Measurements from ENCODE around the gene GNPAT. TPM values are rescaled to one million over a fixed set of nuclear protein-coding genes. Genes with fewer than 3 reads are reported as not detected.

The GNPAT gene
- 10 to 100 TPM; 63.4 to 67.1 (median 65.9) TPM for polyA plus RNA-seq (ENCODE audit: insufficient read length in 3 of 3)

GRCh38 chr1:231240883-231241735 is at the start of gene GNPAT:
GNPAT (plus strand) TSS chr1:231241212; CDS start chr1:231241379, 167 bp downstream.
- DNase-seq (ENCODE audit: low read depth in 3 of 3, low spot score in 2 of 3), result peak; percentile 66 to 75 (median 67)

DNA sequence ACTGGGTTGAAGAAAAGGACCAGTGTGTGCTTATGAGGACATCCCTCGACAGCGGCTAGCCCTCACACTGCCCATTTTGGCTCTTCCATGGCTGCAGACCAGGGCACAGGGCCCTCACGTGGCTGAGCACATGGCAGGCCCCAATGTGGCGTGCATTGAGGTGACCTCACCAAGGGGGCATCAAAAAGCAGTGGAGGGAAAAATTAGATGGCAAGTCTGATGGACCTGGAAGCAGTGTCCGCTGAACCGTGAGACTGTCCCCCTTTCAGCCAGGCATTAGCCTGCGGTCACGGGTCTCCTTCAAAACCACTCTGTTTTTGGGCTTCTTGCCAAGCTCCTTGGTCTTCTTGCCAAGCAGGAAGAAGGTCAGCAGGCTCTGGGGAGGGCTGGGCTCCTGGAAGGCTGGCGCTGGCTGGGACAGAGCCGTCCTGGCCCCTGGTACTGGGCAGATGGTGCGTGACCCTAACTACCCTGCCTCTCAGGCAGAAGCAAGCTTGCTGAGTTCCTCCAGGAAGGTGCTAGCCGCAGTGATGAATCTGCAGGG is 48.3 kb upstream of the GNPAT start:
- peak in 2 of 3 donors; percentile 18 to 34 for DNase-seq (ENCODE audit: low read depth in 3 of 3, low spot score in 2 of 3)

DNA sequence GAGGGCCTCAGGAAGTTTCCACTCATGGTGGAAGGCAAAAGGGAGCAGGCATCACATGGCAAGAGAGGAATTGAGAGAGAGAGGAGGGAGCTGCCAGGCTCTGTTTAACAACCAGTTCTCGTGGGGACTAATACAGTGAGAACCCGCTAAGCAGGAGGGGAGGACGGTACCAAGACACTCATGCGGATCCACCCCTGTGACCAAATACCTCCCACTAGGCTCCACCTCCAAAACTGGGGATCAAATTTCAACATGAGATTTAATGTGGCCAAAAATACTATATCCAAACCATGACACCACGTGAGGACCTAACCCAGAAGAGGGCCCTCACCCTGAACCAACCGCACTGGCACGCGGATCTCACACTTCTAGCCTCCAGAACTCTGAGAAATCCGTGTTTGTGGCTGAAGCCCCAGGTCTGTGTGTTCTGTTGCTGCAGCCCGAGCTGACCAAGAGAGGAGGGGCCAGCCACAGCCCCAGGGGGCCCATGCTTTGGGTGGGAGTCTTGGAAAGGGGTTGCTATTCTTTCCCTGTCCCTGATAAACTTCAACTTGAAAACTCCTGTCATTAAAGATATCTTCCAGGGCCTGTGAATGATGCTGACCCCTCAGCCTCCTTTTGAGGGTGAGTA is 47.2 kb upstream of the GNPAT start:
- no peak for DNase-seq (ENCODE audit: low read depth in 3 of 3, low spot score in 2 of 3)

DNA sequence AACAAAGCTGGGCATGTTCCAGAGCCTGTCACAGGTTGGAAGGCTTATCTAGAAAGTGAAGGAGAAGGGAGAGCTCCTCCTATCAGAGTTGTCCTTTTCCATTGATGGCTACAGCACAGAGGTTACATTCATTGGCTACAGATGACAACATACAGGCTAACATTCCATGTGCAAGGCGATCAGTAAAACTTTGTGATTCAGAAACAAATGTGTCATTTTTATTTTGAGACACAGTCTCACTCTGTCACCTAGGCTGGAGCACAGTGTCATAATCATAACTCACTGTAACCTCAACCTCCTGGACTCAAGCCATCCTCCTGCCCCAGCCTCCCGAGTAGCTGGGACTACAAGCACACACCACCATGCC is 46.6 kb upstream of the GNPAT start:
- no peak for DNase-seq (ENCODE audit: low read depth in 3 of 3, low spot score in 2 of 3)

- no peak for DNase-seq (ENCODE audit: low read depth in 3 of 3, low spot score in 2 of 3)
Measured at GRCh38 chr1:231194843-231195516, 46.0 kb upstream of the GNPAT start.

GRCh38 chr1:231196307-231196706 is 44.7 kb upstream of the GNPAT start:
- no peak for DNase-seq (ENCODE audit: low read depth in 3 of 3, low spot score in 2 of 3)

DNA sequence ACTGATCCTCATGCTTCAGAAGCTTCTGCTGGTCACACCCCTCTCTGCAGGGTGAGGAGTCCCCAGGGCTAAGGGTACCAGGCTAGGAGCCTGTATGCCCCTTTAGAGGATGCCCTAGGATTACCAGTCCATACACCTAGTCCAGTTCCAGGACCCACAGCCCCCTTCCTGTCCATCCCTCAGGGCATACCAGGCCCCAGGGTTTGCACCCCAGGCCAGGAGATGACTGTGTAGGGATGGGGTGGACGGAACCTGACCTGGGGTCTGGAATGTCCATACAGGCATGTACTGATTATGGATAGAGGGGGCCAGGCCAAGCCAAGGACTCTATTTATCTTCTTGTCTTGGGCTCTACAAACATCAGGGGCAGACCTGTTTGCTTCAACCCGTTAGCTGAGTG is 44.3 kb upstream of the GNPAT start:
- no peak for DNase-seq (ENCODE audit: low read depth in 3 of 3, low spot score in 2 of 3)

DNA sequence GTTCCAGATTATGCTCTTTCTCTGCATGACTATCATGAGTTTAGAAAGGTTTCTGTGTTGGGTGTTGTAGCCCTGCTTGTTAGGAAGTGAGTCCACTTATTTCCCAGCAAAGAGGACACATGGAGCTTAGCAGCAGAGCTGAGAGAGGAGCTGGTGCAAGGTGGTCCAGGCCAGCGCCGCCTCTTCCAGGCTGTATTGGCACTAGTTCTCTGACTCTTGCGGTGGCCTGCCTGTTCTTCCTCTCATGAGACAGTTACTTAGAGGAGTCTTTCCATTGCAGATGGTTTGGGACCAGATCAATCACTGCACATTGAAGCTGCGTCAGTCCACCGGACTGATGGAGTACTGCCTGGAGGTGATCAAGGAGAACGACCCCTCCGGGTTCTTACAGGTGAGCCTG is 41.1 kb upstream of the GNPAT start:
- DNase-seq (ENCODE audit: low read depth in 3 of 3, low spot score in 2 of 3), result no peak

DNA sequence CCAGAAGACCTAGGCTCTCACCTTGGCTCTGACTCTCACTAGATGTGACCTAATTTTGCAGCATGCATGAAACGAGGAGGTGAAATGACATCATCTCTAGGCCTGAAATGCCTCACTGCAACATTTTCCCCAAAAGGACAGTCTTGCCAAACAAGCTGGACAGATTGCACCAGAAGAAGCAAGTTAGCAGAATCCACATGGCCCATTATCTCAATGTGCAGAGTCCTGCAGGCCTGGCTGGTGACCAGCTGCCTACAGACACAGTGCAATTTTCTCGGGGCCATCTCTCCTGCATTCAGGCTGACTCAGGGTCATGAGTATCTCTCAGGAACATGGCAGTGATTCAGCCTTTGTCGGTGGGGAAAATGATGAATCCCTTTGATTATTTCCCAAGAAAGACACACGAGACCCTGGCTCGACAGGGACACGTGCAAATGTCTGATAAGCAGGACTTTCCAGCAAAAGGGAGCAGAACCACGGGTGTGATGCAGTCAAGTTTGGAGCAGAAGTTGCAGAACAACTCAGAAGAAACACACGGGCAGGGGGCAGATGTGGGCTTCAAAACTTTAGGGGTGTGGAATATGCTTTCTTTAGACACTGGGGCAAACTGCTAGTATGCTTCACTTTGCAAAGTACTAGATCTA is 40.5 kb upstream of the GNPAT start:
- DNase-seq (ENCODE audit: low read depth in 3 of 3, low spot score in 2 of 3), result no peak

DNA sequence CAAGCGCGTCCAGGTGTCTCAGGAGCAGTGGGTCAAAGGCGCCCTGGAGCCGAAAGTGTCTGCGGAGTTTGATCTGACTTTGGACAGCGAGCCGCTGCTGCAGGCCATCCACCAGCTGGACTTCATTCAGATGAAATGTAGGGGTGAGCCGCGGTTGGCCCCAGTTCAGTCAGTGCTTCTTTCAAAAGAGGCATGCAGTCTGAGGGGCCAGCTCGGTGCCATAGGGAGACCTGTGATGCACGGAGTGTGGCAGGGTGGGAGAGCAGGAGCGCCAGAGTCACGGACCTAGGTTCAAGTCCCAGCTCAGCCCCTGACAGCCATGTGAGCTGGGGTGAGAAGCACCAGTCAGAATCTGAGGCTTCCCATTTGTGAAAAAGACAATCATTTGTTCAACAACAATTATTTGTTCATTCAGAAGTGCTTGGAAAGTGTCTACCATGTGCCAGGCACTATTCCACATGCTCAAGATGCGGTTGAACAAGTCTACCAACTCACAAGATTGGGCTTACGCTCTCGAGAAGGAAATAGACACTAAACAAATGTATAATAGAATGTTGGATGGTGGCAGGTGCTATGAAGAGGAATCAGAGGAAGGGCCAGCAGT is 39.5 kb upstream of the GNPAT start:
- DNase-seq (ENCODE audit: low read depth in 3 of 3, low spot score in 2 of 3), result no peak

DNA sequence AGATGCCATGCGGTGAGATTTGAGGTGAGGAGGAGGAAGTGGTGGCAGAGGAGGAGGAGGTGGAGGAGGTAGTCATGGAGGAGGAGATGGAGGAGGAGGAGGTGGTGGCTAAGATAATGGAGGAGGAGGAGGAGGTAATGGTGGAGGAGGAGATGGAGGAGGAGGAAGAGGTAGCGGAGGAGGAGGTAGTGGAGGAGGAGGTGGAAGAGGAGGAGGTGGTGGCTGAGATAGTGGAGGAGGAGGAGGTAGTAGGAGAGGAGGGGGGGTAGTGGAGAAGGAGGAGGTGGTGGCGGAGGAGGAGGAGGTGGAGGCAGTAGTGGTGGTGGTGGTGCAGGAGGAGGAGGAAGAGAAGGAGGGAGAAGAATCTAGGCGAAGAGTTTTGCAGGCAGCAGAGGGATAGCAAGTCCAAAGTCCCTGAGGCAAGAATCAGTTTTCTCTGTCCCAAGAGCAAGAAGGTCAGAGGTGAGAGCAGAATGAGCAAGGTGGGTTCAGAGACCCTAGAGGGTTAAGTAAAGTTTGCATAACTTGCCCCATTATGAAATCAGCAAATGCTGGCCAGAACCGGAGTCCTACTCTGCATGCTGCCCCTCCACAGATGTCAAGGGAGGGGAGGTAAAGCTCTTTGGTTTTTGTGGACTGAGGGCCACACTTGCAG is 38.9 kb upstream of the GNPAT start:
- no peak for DNase-seq (ENCODE audit: low read depth in 3 of 3, low spot score in 2 of 3)

GRCh38 chr1:231203259-231204057 is 37.6 kb upstream of the GNPAT start:
- DNase-seq (ENCODE audit: low read depth in 3 of 3, low spot score in 2 of 3), result no peak

DNA sequence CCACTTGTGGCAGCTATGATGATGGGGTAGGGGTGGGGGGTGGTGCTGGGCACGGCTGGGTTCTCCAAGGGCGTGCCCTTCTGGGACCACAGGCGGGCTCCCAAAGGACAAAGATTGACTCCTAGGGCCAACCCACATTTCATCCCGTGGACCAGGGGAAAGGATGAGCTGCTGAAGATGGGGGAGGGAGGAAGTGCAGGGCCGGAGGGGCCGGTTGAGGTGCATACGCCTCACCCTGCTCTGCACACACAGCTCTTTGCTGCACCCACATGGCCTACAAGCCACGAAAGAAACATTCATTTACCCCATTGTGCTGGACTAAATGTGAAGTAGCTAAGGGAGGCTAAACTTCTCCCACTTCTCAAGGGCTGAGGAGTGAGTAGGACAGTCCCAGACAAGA is 34.2 kb upstream of the GNPAT start:
- no peak for DNase-seq (ENCODE audit: low read depth in 3 of 3, low spot score in 2 of 3)

DNA sequence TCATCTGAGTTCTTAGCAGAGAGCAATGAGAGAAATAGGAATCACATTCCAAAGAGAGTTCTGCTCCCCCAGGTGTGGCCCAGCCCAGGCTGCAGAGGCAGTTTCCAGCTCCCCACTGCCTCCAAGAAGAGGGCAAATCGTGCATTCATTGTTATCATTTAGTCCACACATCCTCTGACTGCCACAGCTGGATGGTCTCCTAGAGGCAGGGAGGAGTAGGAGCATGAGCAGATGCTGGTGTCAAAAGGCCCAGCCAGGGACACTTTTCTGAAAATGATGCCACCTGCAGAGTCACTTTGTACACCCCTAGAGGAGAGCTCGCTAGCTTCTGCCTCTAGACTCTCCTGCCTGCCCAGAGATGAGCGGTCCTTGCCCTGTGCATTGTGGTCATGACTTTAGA is 33.6 kb upstream of the GNPAT start:
- no peak for DNase-seq (ENCODE audit: low read depth in 3 of 3, low spot score in 2 of 3)

DNA sequence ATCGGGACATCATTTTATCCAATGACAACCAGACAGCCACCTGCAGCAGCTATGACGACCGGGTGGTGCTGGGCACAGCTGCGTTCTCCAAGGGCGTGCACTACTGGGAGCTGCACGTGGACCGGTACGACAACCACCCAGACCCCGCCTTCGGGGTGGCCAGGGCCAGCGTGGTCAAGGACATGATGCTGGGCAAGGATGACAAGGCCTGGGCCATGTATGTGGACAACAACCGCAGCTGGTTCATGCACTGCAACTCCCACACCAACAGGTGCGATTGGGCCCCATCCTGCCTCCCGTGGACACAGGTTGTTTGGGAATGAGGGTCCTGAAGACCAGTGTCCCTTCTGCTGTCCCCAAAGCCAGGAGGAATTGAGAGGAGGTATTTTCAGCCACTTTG is 32.0 kb upstream of the GNPAT start:
- no peak for DNase-seq (ENCODE audit: low read depth in 3 of 3, low spot score in 2 of 3)

DNA sequence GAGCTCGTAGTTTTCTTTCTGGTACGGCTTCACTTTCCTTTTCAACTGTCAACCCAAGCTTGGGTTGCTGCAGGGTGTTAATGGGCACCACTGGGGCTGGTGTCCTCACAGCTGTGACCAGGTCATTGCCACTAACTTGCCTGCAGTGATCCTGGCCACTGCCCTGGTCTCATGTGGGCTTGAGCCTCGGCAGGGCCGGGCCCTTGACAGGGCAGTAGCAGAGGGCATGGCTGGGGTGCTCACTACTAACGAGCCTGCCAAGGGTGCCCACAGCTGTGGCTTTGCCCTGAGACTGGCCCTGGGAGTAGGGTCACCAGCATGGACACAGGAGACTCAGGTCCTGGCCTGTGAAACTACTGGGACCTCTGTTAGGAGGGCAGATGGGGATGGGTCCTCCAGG is 31.5 kb upstream of the GNPAT start:
- no peak for DNase-seq (ENCODE audit: low read depth in 3 of 3, low spot score in 2 of 3)

GRCh38 chr1:231210126-231210525 is 30.9 kb upstream of the GNPAT start:
- DNase-seq (ENCODE audit: low read depth in 3 of 3, low spot score in 2 of 3), result no peak

DNA sequence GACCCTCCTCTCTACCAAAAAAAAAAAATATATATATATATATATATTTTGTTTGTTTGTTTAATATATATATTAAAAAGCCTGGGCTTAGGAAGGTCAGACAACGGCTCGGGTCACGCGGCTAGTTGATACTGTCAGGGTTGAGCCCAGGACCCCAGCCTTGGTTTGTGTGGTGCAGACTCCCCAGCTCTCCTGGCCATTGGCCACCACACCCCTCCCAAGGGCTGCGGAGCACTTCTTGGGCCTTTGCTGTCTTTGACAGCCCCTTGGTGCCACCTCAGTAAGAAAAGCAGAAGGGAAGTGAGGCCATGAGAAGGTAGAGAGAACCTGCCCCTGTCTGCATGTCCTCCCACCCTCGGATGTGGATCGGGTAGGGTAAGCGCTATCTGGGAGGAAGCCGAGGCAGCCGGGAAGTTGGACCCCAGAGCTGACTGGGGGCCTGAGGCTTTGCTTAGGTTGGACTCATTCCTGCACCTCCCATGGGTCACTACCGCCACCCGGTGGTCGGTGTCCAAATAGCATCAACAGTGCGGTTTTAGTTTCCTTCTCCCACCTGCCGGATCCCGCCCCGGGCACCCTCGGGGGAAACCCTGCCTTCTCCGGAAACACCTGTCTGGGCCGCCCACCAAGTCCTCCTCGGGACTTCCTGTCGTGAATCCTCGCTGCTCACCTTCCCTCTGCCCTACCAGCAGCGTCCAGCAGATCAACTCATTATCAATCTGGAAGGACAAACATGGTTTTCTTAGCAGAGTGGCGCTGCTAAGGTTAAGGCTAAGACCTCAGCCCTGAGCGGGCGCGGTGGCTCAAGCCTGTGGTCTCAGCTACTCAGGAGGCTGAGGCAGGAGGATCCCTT is 29.8 kb upstream of the GNPAT start:
- DNase-seq (ENCODE audit: low read depth in 3 of 3, low spot score in 2 of 3), result peak; percentile 62 to 77 (median 72)
